ENCODE results near the gene PSG5. TPM values are rescaled to one million over a fixed set of nuclear protein-coding genes. Genes with fewer than 3 reads are reported as not detected.
"Not testable (repeated sequence)": the region's sequence is repeated elsewhere in the genome, so short reads cannot be mapped to it uniquely, and the experiment has no call there.

The PSG5 gene
- total RNA-seq, 1 donor from 2014 or later = not detected

- intact Hi-C loops (cut with DNase I); DNase-seq (ENCODE audit: low spot score): not testable (repeated sequence)
These were observed 66.8 kb downstream of the PSG5 start for GRCh38 chr19:43119526-43119925.

Other genes with a start within 250 kb of the PSG5 start
- not detected for gene PSG7, start 249.3 kb downstream of the PSG5 start, total RNA-seq
- not detected for gene PSG11, start 160.1 kb downstream of the PSG5 start, total RNA-seq
- gene PSG2, start 103.8 kb downstream of the PSG5 start, total RNA-seq = not detected
- not detected for gene PSG4, start 19.1 kb upstream of the PSG5 start, total RNA-seq
- not detected for gene PSG9, start 83.0 kb upstream of the PSG5 start, total RNA-seq
- gene CD177, start 167.2 kb upstream of the PSG5 start, total RNA-seq = 1.4 TPM
- gene TEX101, start 228.4 kb upstream of the PSG5 start, total RNA-seq = not detected